ENCODE measurements around the gene AKR7A2.

The AKR7A2 gene

DNA sequence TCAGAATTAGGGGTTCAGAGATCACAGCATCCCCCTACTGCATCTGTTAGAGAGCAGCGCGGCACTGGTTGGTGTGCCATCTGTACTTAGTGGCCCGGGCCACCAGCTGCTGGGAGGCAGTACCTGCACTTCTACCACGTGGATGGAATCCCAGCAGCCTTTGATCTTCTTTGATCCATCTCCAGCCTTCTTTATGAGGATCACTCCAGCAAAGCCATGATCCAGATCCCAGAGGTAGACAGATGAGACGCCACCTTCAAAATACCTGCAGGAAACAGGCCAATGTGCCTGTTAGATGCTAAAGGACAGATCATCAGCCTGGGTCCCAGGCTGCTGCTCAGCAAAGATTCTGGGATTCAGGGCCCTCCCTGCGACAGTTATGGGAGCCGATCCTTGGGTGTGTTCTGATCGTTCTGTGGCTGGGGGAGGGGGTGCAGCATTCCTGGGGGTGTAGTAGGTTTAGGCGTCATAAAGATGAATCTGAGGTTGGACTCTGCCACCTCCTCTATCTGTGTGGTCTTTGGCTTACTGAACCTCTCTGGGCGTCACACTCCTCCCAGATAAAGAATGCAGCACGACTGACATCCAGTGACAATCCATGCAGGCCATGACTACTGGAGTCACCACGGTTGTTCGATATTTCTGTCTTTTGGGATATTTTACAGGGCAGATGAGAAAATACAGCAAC, 45.5 kb upstream of the AKR7A2 start:
- no peaks in the 10 kb centered on the region for H3K27me3 ChIP-seq (ENCODE audit: control insufficient read depth, low read length)
- no peaks in the 10 kb centered on the region for H3K4me1 ChIP-seq (ENCODE audit: control insufficient read depth, low read length)
- H3K9me3 ChIP-seq (ENCODE audit: control insufficient read depth, insufficient read depth, low read length), result no peaks in the 10 kb centered on the region
- H3F3A ChIP-seq (ENCODE audit: control insufficient read depth, insufficient read depth), result no peaks in the 10 kb centered on the region
- no peak for TF ChIP-seq EZH2phosphoT487 (IDR thresholded peaks at IDR 0.05; ENCODE audit: borderline replicate concordance, low read length)
- TF ChIP-seq CTCF (IDR thresholded peaks at IDR 0.05; ENCODE audit: low read depth, low read length, poor library complexity, severe bottlenecking), result no peak
- H3K36me3 ChIP-seq (ENCODE audit: control insufficient read depth, low read length), result peaks cover 16% of the 10 kb centered on the region; the same call in 1 of the 2 replicates
- H4K20me1 ChIP-seq (ENCODE audit: control insufficient read depth, insufficient read depth, low read depth, low read length), result no peaks in the 10 kb centered on the region
- no peaks in the 10 kb centered on the region for H3K79me2 ChIP-seq (ENCODE audit: control insufficient read depth, low read length)
- H3K27ac ChIP-seq (ENCODE audit: low read depth, low read length), result no peak overlapping the region
- H3K4me3 ChIP-seq (ENCODE audit: low read length), result no peak overlapping the region
- no peaks in the 10 kb centered on the region for H3K9me2 ChIP-seq (replicated peaks; ENCODE audit: control insufficient read depth, low read length)
- no peak overlapping the region for H3K4me2 ChIP-seq (ENCODE audit: low read length)

- Histone ChIP-seq H3K79me2 (ENCODE audit: control insufficient read depth, low read length) (no peaks in the 10 kb centered on the region), H3K9me3 (ENCODE audit: control insufficient read depth, insufficient read depth, low read length) (no peaks in the 10 kb centered on the region), H4K20me1 (ENCODE audit: control insufficient read depth, insufficient read depth, low read depth, low read length) (no peaks in the 10 kb centered on the region)
These were observed 44.3 kb upstream of the AKR7A2 start for GRCh38 chr1:19356266-19356665.

GRCh38 chr1:19354531-19354981, 42.6 kb upstream of the AKR7A2 start:
- no peak overlapping the region for H3K4me2 ChIP-seq (ENCODE audit: low read length)
- H3K27ac ChIP-seq (ENCODE audit: low read depth, low read length), result no peak overlapping the region
- H3K79me2 ChIP-seq (ENCODE audit: control insufficient read depth, low read length), result no peaks in the 10 kb centered on the region
- no peaks in the 10 kb centered on the region for H3F3A ChIP-seq (ENCODE audit: control insufficient read depth, insufficient read depth)
- H3K27me3 ChIP-seq (ENCODE audit: control insufficient read depth, low read length), result no peaks in the 10 kb centered on the region
- no peaks in the 10 kb centered on the region for H3K4me1 ChIP-seq (ENCODE audit: control insufficient read depth, low read length)
- H3K9me2 ChIP-seq (replicated peaks; ENCODE audit: control insufficient read depth, low read length), result no peaks in the 10 kb centered on the region
- H3K4me3 ChIP-seq (ENCODE audit: low read length), result no peak overlapping the region
- H3K36me3 ChIP-seq (ENCODE audit: control insufficient read depth, low read length), result peaks cover 14% of the 10 kb centered on the region; the same call in 1 of the 2 replicates
- no peaks in the 10 kb centered on the region for H4K20me1 ChIP-seq (ENCODE audit: control insufficient read depth, insufficient read depth, low read depth, low read length)
- no peaks in the 10 kb centered on the region for H3K9me3 ChIP-seq (ENCODE audit: control insufficient read depth, insufficient read depth, low read length)
- TF ChIP-seq EZH2phosphoT487 (IDR thresholded peaks at IDR 0.05; ENCODE audit: borderline replicate concordance, low read length) (no peak), CTCF (IDR thresholded peaks at IDR 0.05; ENCODE audit: low read depth, low read length, poor library complexity, severe bottlenecking) (no peak)

More at GRCh38 chr1:19356266-19356665, 44.3 kb upstream of the AKR7A2 start:
- H3K27ac ChIP-seq (ENCODE audit: low read depth, low read length), result no peak overlapping the region
- H3K9me2 ChIP-seq (replicated peaks; ENCODE audit: control insufficient read depth, low read length), result no peaks in the 10 kb centered on the region
- H3K4me1 ChIP-seq (ENCODE audit: control insufficient read depth, low read length), result no peaks in the 10 kb centered on the region
- H3F3A ChIP-seq (ENCODE audit: control insufficient read depth, insufficient read depth), result no peaks in the 10 kb centered on the region
- peaks cover 16% of the 10 kb centered on the region; the same call in 1 of the 2 replicates for H3K36me3 ChIP-seq (ENCODE audit: control insufficient read depth, low read length)
- no peak overlapping the region for H3K4me2 ChIP-seq (ENCODE audit: low read length)
- TF ChIP-seq EZH2phosphoT487 (IDR thresholded peaks at IDR 0.05; ENCODE audit: borderline replicate concordance, low read length), result no peak
- no peak for TF ChIP-seq CTCF (IDR thresholded peaks at IDR 0.05; ENCODE audit: low read depth, low read length, poor library complexity, severe bottlenecking)
- no peaks in the 10 kb centered on the region for H3K27me3 ChIP-seq (ENCODE audit: control insufficient read depth, low read length)
- H3K4me3 ChIP-seq (ENCODE audit: low read length), result no peak overlapping the region

All from DOHH2 (cell line).